HCT116 (cell line): ENCODE measurements around the gene MAML3. TPM values are rescaled to one million over a fixed set of nuclear protein-coding genes. Genes with fewer than 3 reads are reported as not detected.
A peak's percentile ranks its signal among the peaks of the same experiment; 100 is the strongest.

Experiments used
- ATAC-seq: fragments of 200-7000 bp; cut with Tn5 transposase; 2 replicates; pipeline ENCODE4 v1.9.1; 2020; ENCODE audit warnings: mild to moderate bottlenecking, moderate library complexity
- BruUV-seq: library from RNA; stranded (reverse); fragments of 400-500 nt; replicated peaks from 2 replicates; lab custom pipeline; 2021; lab: Mats Ljungman, UMichigan
- CTCF ChIA-PET: fragments of 300-600 bp; sonication (Branson Sonifier 250); formaldehyde crosslinking; loops from one replicate; lab custom pipeline; 2021; ENCODE audit warnings: antibody characterized with exemption; lab: Charles Lee
- POLR2A ChIA-PET: fragments of 300-600, 350-600 bp; sonication (Branson Sonifier 250); formaldehyde crosslinking; loops from one replicate; lab custom pipeline; 2021; ENCODE audit warnings: antibody characterized with exemption; lab: Charles Lee
- RAD21 ChIA-PET, 2 experiments: fragments of 300-600 bp; sonication (Branson Sonifier 250); formaldehyde crosslinking; loops; one replicate each; lab custom pipeline; 2023; ENCODE audit warnings: low total read pairs in 2 of 2; ENCODE audit not compliant: uncharacterized antibody in 2 of 2, unreplicated experiment in 2 of 2, low non-redundant PET in 1 of 2; lab: Charles Lee
- DNase-seq: peaks from one replicate; pipeline ENCODE4 v3.0.0-alpha.2; 2010; ENCODE audit warnings: low read depth, low spot score
- H2AFZ ChIP-seq: fragments of 200-600 bp; shearing (Covaris generic), sonication (generic); 2 replicates; pipeline ENCODE4 v1.6.1; 2017; ENCODE audit warnings: low read depth, mixed run types, mixed read lengths, antibody characterized with exemption, low read length; ENCODE audit not compliant: poor library complexity, severe bottlenecking
- H3K27ac ChIP-seq: 2 replicates; pipeline ENCODE4 v1.5.1; 2012; ENCODE audit warnings: low read depth, low read length
- H3K27me3 ChIP-seq: fragments of 200-600 bp; sonication (generic); 2 replicates; pipeline ENCODE4 v1.6.1; 2016; ENCODE audit warnings: mixed run types, low read length, mixed read lengths; ENCODE audit not compliant: insufficient read depth
- H3K36me3 ChIP-seq, 2 experiments: fragments of 200-500 bp in 1 of 2; fragments of 200-600 bp in 1 of 2; sonication (Bioruptor generic) in 1 of 2; sonication (generic) in 1 of 2; 2 replicates each; pipeline versions ENCODE4 v1.5.1 to v1.6.1; 2014 to 2016; ENCODE audit warnings: low read length in 2 of 2, inconsistent platforms in 1 of 2, mixed read lengths in 1 of 2, mixed run types in 1 of 2; ENCODE audit not compliant: insufficient read depth in 2 of 2, control insufficient read depth in 1 of 2
- H3K4me1 ChIP-seq, 2 experiments: fragments of 200-600 bp in 1 of 2; sonication (generic) in 1 of 2; 2 replicates each; pipeline versions ENCODE4 v1.5.1 to v1.6.1; 2012 to 2017; ENCODE audit warnings: low read length in 2 of 2, inconsistent platforms in 1 of 2, mild to moderate bottlenecking in 1 of 2, mixed read lengths in 1 of 2, mixed run types in 1 of 2, moderate library complexity in 1 of 2; ENCODE audit not compliant: insufficient read depth in 2 of 2, control insufficient read depth in 1 of 2
- H3K4me2 ChIP-seq: fragments of 200-600 bp; sonication (generic); 2 replicates; pipeline ENCODE4 v1.6.1; 2017; ENCODE audit warnings: mixed run types, low read length, mixed read lengths
- H3K4me3 ChIP-seq, 2 experiments: fragments of 200-600 bp in 1 of 2; sonication (generic) in 1 of 2; replicated peaks in 1 of 2; 2 replicates each; pipeline ENCODE4 v1.5.1; 2011 to 2016; ENCODE audit warnings: low read length in 2 of 2, control low read depth in 1 of 2, low read depth in 1 of 2, mild to moderate bottlenecking in 1 of 2, mixed read lengths in 1 of 2, mixed run types in 1 of 2
- H3K79me2 ChIP-seq: fragments of 200-600 bp; sonication (generic); 2 replicates; pipeline ENCODE4 v1.6.1; 2017; ENCODE audit warnings: mild to moderate bottlenecking, mixed run types, low read length, moderate library complexity, mixed read lengths; ENCODE audit not compliant: insufficient read depth
- H3K9ac ChIP-seq: fragments of 200-600 bp; sonication (generic); 2 replicates; pipeline ENCODE4 v1.6.1; 2016; ENCODE audit warnings: low read length, mixed read lengths
- H3K9me2 ChIP-seq: fragments of 200-600 bp; sonication (generic), shearing (Covaris generic); 2 replicates; pipeline ENCODE4 v1.6.1; 2017; ENCODE audit warnings: mixed run types, mild to moderate bottlenecking, moderate library complexity; ENCODE audit not compliant: insufficient read depth
- H3K9me3 ChIP-seq, 2 experiments: fragments of 200-500 bp in 1 of 2; fragments of 200-600 bp in 1 of 2; sonication (Bioruptor generic) in 1 of 2; sonication (generic) in 1 of 2; 2 replicates each; pipeline ENCODE4 v1.6.1; 2014 to 2017; ENCODE audit warnings: low read length in 2 of 2, mixed read lengths in 2 of 2, inconsistent platforms in 1 of 2, low read depth in 1 of 2, mild to moderate bottlenecking in 1 of 2, mixed run types in 1 of 2, moderate library complexity in 1 of 2; ENCODE audit not compliant: control insufficient read depth in 1 of 2, insufficient read depth in 1 of 2
- H4K20me1 ChIP-seq: fragments of 200-600 bp; sonication (generic), shearing (Covaris generic); 2 replicates; pipeline ENCODE4 v1.6.1; 2017; ENCODE audit warnings: mixed run types, mild to moderate bottlenecking, moderate library complexity; ENCODE audit not compliant: insufficient read depth
- SIN3A ChIP-seq: IDR thresholded peaks from 2 replicates; pipeline ENCODE4 v1.6.1; 2012; ENCODE audit warnings: low read depth
- SP1 ChIP-seq: IDR thresholded peaks from 2 replicates; pipeline ENCODE4 v1.6.1; 2012; ENCODE audit warnings: low read depth
- SRF ChIP-seq: IDR thresholded peaks from 2 replicates; pipeline ENCODE4 v1.6.1; 2012; ENCODE audit warnings: low read depth
- intact Hi-C: fragments of 100-400 bp; cut with micrococcal nuclease; formaldehyde crosslinking; loops from 2 replicates; pipeline ENCODE4 v1.10.0; 2022
- total RNA-seq: library from RNA; stranded (reverse); gene quantifications from one replicate; pipeline ENCODE4 v1.2.1, GENCODE V29; 2021; ENCODE audit not compliant: unreplicated experiment
- TF ChIP-seq, protein P1 (sequence below): IDR thresholded peaks from 2 replicates; pipeline ENCODE4 v1.6.1; 2011; ENCODE audit warnings: mild to moderate bottlenecking, low read length, moderate library complexity; ENCODE audit not compliant: insufficient replicate concordance; ENCODE audit errors: extremely low read depth

The MAML3 gene
- total RNA-seq, 1 experiment from 2014 or later, result 3.1 TPM

GRCh38 chr4:139961344-139961946 is 192.5 kb downstream of the MAML3 start:
- RAD21 ChIA-PET, result no interaction called here

DNA sequence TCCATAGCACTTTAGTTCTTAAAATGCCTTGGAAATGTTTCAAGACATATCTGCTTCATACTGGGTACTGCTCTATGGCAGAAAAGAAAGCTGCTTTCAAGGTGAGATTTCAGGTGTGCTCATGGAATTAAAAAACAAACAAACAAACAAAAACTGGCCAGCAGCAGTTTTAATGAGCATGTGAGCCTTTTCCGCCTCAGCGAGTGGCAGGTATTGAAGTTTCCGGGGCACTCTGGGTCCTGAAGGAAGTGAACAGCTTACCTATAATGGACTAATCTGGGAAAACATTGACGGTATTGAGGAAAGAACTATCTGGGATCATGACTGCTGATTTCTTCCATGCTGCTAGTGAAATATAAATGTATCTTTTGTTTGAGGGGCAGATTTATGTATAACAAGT is 194.6 kb downstream of the MAML3 start:
- RAD21 ChIA-PET, result no interaction called here
- H4K20me1 ChIP-seq, result no peaks in the 10 kb centered on the region
- no peaks in the 10 kb centered on the region for H3K79me2 ChIP-seq
- no peak for DNase-seq
- H3K4me1 ChIP-seq, result no peaks in the 10 kb centered on the region
- H3K36me3 ChIP-seq, result no peaks in the 10 kb centered on the region
- no peak for TF ChIP-seq SRF
- TF ChIP-seq SP1, result no peak
- no peak overlapping the region for H2AFZ ChIP-seq
- no peaks in the 10 kb centered on the region for H3K9me3 ChIP-seq
- no peaks in the 10 kb centered on the region for H3K9me2 ChIP-seq
- no peak overlapping the region for H3K9ac ChIP-seq
- no peak for ATAC-seq
- POLR2A ChIA-PET, result no interaction called here
- CTCF ChIA-PET, result no interaction called here
- BruUV-seq, result no TSS peak
- H3K27me3 ChIP-seq, result peaks cover 16% of the 10 kb centered on the region; the same call in 1 of the 2 replicates
- intact Hi-C loops, result no loop called here
- no peak overlapping the region for H3K27ac ChIP-seq
- H3K4me3 ChIP-seq, result no peak overlapping the region
- no peak overlapping the region for H3K4me2 ChIP-seq

More at GRCh38 chr4:139961344-139961946, 192.5 kb downstream of the MAML3 start:
- DNase-seq (no peak), ATAC-seq (no peak)
- no peak overlapping the region for H3K4me3 ChIP-seq
- CTCF ChIA-PET, result no interaction called here
- H3K4me1 ChIP-seq, result no peaks in the 10 kb centered on the region
- no peak overlapping the region for H3K9ac ChIP-seq
- POLR2A ChIA-PET, result no interaction called here
- no peak overlapping the region for H2AFZ ChIP-seq
- intact Hi-C loops, result no loop called here
- H3K27me3 ChIP-seq, result peaks cover 16% of the 10 kb centered on the region; the same call in 1 of the 2 replicates
- no TSS peak for BruUV-seq
- H3K27ac ChIP-seq, result no peak overlapping the region
- H3K9me3 ChIP-seq, result no peaks in the 10 kb centered on the region
- no peaks in the 10 kb centered on the region for H4K20me1 ChIP-seq
- H3K9me2 ChIP-seq, result no peaks in the 10 kb centered on the region
- TF ChIP-seq SRF (peak; percentile 41; the same call in 1 of the 2 replicates), SIN3A (no peak)
- TF ChIP-seq, protein P1, sequence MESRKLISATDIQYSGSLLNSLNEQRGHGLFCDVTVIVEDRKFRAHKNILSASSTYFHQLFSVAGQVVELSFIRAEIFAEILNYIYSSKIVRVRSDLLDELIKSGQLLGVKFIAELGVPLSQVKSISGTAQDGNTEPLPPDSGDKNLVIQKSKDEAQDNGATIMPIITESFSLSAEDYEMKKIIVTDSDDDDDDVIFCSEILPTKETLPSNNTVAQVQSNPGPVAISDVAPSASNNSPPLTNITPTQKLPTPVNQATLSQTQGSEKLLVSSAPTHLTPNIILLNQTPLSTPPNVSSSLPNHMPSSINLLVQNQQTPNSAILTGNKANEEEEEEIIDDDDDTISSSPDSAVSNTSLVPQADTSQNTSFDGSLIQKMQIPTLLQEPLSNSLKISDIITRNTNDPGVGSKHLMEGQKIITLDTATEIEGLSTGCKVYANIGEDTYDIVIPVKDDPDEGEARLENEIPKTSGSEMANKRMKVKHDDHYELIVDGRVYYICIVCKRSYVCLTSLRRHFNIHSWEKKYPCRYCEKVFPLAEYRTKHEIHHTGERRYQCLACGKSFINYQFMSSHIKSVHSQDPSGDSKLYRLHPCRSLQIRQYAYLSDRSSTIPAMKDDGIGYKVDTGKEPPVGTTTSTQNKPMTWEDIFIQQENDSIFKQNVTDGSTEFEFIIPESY, result no peak
- H3K36me3 ChIP-seq, result no peaks in the 10 kb centered on the region
- H3K4me2 ChIP-seq, result no peak overlapping the region
- no peaks in the 10 kb centered on the region for H3K79me2 ChIP-seq
